Measurements from ENCODE around the gene ATRIP.

- TF ChIP-seq TCF7L2 (IDR thresholded peaks at IDR 0.05; ENCODE audit: low read depth, low read length) = no peak
- no peak for TF ChIP-seq CTCF (IDR thresholded peaks at IDR 0.05)
- TF ChIP-seq POLR2AphosphoS5 (IDR thresholded peaks at IDR 0.05; ENCODE audit: low read depth, low read length) = no peak
Observed at GRCh38 chr3:48409291-48410201, 37.0 kb upstream of the ATRIP start.

All from Panc1 (cell line).